ENCODE data around the gene RARA.

Gene RARA

DNA sequence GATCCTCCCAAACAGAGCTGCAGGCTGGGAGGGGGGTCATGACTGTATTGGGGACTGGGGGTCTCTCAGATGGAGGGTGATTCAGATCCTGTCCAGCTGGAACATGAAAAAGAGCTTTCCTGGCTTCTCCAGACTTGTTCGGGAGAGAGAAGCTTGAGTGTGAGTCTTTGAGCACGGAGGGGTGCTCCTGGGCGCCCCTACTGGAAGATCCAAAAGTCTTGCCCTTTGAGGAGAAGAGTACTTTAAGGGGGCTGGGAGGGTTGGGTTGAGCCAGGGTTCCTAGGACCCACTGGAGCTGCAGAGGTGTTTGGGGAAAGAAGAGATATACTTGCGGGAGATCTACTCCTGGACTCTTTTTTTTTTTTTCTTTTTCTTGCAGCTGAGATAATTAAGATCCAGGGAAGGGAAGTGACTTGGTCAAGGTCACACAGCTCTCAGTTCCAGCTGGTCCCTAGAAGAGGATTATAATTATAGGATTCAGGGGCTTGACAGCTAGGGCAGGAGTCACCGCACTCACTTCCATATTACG lies 8.4 kb downstream of the RARA start:
- peak; percentile 47 for TF ChIP-seq CTCF (IDR thresholded peaks at IDR 0.05; ENCODE audit: low read depth, low read length)
- H3K4me3 ChIP-seq (ENCODE audit: low read depth, low read length) = peak overlapping the region; percentile 99

DNA sequence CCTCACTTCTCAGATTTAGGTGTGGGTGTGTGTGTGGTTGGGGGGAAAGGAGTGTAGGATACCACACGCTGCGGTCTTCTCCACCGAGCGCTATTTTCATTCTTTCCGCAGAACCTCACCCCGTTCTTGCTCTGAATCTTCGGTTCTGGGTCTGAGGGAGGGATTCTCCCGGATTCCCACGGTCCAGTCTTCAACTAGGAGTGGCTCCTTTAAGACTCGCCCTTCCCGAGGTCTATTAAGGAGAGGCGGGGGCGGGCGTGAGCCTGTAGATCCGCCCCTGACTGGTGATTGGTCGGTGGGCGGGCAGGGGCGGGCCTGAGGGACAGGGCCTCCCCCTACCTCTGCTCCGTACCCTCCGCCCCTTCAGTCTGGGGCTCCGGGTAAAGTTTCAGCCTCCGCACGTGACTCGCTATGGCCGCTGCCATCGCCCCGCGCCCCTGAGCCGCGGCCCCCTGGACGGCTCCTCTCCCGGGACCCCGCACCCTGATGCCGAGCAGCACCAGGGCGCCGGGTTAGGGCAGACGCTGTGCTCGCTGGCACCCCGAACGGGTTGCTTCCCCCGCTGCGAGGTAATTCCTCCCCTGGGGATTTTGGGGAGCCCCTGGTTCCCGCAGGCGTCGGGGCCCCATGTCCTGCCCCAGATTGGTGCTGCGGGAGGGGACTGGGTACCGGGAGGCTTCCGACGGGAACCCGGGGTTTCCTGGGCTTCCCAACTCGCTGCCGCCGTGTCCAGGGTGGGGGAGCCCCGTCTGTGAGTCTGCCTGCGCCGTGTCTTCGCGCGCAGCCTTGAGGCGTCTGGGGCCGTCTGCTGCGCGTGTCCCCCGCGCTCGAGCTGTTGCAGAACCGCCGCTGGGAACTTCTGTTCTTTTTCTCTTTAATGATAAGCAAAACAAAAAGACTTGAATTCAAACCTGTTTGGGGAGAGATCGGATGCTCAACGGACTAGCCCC lies 9.2 kb downstream of the RARA start:
- no peak for TF ChIP-seq CTCF (IDR thresholded peaks at IDR 0.05; ENCODE audit: low read depth, low read length)
- peak overlapping the region; percentile 99 for H3K4me3 ChIP-seq (ENCODE audit: low read depth, low read length)

GRCh38 chr17:40318830-40319391 lies 9.9 kb downstream of the RARA start:
- peak overlapping the region; percentile 99 for H3K4me3 ChIP-seq (ENCODE audit: low read depth, low read length)
- 0 out of 2 replicates have a peak, but pooled peaks have one; percentile 5 for TF ChIP-seq CTCF (IDR thresholded peaks at IDR 0.05; ENCODE audit: low read depth, low read length)

- H3K4me3 ChIP-seq (ENCODE audit: low read depth, low read length) = peak overlapping the region; percentile 99
- TF ChIP-seq CTCF (IDR thresholded peaks at IDR 0.05; ENCODE audit: low read depth, low read length) = no peak
These were observed 10.9 kb downstream of the RARA start for GRCh38 chr17:40319651-40320540.

GRCh38 chr17:40320756-40321523 lies 12.0 kb downstream of the RARA start:
- TF ChIP-seq CTCF (IDR thresholded peaks at IDR 0.05; ENCODE audit: low read depth, low read length) = no peak
- peak overlapping the region; percentile 21; the same call in 1 of the 2 replicates for H3K4me3 ChIP-seq (ENCODE audit: low read depth, low read length)

DNA sequence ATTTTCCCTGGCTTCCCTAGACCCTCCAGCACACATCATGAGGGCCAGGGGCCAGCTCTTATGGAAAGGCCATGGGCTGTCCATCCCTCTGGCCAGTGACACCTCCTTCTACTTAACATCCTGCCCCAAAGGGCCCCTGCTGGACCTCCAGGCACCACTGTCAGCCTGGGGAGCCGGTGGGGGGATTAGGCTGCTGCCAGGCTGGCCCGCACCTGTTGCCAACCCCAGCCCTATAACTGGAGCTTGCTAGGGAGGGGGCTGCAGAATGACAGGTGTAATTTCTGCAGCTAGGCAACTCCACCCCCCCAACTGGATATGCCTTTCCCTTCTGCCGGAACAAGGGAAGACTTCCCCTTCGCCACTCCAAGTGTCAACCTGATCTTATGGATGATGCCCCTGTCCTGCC lies 12.5 kb downstream of the RARA start:
- TF ChIP-seq CTCF (IDR thresholded peaks at IDR 0.05; ENCODE audit: low read depth, low read length) = no peak
- no peak overlapping the region for H3K4me3 ChIP-seq (ENCODE audit: low read depth, low read length)

Data from WI38 (cell line).